Retinal pigment epithelial cell (primary cell): ENCODE data around the gene GOLT1A.

Experiments used
- DNase-seq: peaks from one replicate; pipeline ENCODE4 v3.0.0-alpha.2; 2010; ENCODE audit warnings: low read depth
- H3K4me3 ChIP-seq: 2 replicates; pipeline ENCODE4 v1.5.1; 2011; ENCODE audit warnings: mild to moderate bottlenecking, low read length, control low read depth, moderate library complexity
- CTCF ChIP-seq: conservative IDR thresholded peaks from 2 replicates; pipeline ENCODE4 v1.5.1; 2011; ENCODE audit warnings: low read depth, low read length, control low read depth, inconsistent platforms

Gene GOLT1A

GRCh38 chr1:204224655-204225054, 10.9 kb upstream of the GOLT1A start:
- TF ChIP-seq CTCF, result no peak
- no peak overlapping the region for H3K4me3 ChIP-seq
- no peak for DNase-seq

GRCh38 chr1:204223129-204223860, 9.5 kb upstream of the GOLT1A start:
- H3K4me3 ChIP-seq, result no peak overlapping the region
- no peak for DNase-seq
- TF ChIP-seq CTCF, result no peak

- H3K4me3 ChIP-seq, result no peak overlapping the region
- TF ChIP-seq CTCF, result no peak
- no peak for DNase-seq
These were observed 8.9 kb upstream of the GOLT1A start for GRCh38 chr1:204222764-204223055.

GRCh38 chr1:204222006-204222763, 8.4 kb upstream of the GOLT1A start:
- H3K4me3 ChIP-seq, result no peak overlapping the region
- no peak for TF ChIP-seq CTCF
- DNase-seq, result no peak

GRCh38 chr1:204221271-204221670, 7.5 kb upstream of the GOLT1A start:
- no peak for DNase-seq
- no peak overlapping the region for H3K4me3 ChIP-seq
- TF ChIP-seq CTCF, result no peak

- H3K4me3 ChIP-seq, result no peak overlapping the region
- no peak for TF ChIP-seq CTCF
- DNase-seq, result no peak
These were observed 6.3 kb upstream of the GOLT1A start for GRCh38 chr1:204219971-204220616.
